Skeletal muscle satellite cell (primary cell): ENCODE measurements around the gene DAP3.
"Not testable (repeated sequence)": the region's sequence is repeated elsewhere in the genome, so short reads cannot be mapped to it uniquely, and the experiment has no call there.

Experiments used
- H3K27me3 ChIP-seq: 2 replicates; pipeline ENCODE4 v1.7.0; 2013; ENCODE audit warnings: low read length; ENCODE audit not compliant: control insufficient read depth, insufficient read depth
- H3K36me3 ChIP-seq: 2 replicates; pipeline ENCODE4 v1.7.0; 2013; ENCODE audit warnings: mild to moderate bottlenecking, control low read depth, low read length; ENCODE audit not compliant: insufficient read depth
- H3K4me1 ChIP-seq: 2 replicates; pipeline ENCODE4 v1.7.0; 2013; ENCODE audit warnings: low read length; ENCODE audit not compliant: control insufficient read depth, insufficient read depth
- H3K4me2 ChIP-seq: 2 replicates; pipeline ENCODE4 v1.7.0; 2013; ENCODE audit warnings: mild to moderate bottlenecking, low read length
- H3K4me3 ChIP-seq: 2 replicates; pipeline ENCODE4 v1.7.0; 2013; ENCODE audit warnings: low read length
- H3K9ac ChIP-seq: 2 replicates; pipeline ENCODE4 v1.7.0; 2013; ENCODE audit warnings: mild to moderate bottlenecking, low read depth, low read length, moderate library complexity
- H3K9me3 ChIP-seq: replicated peaks from 2 replicates; pipeline ENCODE4 v1.7.0; 2013; ENCODE audit warnings: mild to moderate bottlenecking, control low read depth, low read length

The DAP3 gene

DNA sequence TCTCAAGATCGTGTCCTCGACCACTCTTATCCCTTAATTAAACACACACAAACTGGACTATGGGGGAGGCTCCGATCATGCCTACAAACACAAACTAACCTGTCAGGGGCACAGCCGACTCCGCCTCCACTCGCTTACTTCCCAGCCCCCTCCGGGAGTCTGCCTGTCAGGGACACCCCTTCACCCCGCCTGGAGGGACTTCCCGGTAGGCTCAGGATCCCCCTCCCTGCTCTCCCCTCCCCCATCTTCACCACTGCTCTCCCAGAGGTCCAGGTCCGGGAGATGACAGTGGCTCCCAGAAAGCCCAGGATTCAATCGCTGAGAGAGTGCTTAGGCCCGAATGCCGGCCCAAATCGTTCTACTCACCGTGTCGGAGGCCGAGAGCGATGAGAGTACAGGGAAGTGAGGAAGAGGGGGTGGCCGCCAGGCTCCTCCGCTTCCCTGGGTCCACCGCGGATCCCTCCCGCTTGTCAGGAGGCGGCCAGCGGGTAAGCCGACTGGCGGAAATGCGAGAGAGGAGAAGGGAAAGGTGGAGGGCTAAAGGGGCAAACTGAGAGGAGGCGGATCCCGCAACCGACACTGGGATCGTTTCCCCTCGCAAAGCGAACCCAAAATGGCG lies 1.1 kb upstream of the DAP3 start:
- Histone ChIP-seq H3K36me3 (peaks cover 17% of the 10 kb centered on the region), H3K9ac (peak overlapping the region; percentile 100), H3K4me3 (peak overlapping the region; percentile 97), H3K4me2 (peak overlapping the region; percentile 82)
- H3K4me1 ChIP-seq, H3K9me3 ChIP-seq, H3K27me3 ChIP-seq: not testable (repeated sequence)

GRCh38 chr1:155688324-155689080 lies 389 bp upstream of the DAP3 start, which contains the start of gene YY1AP1:
TSS of gene YY1AP1 (minus strand) at chr1:155688774. CDS start at chr1:155680436, 8,338 bp downstream.
- H3K4me1 ChIP-seq, result peaks cover 7% of the 10 kb centered on the region
- H3K4me3 ChIP-seq, result peak within 1 kb of the TSS; percentile 97
- H3K27me3 ChIP-seq, result no peaks in the 10 kb centered on the region
- H3K4me2 ChIP-seq, result peak within 1 kb of the TSS; percentile 82
- H3K9me3 ChIP-seq, result no peaks in the 10 kb centered on the region
- peaks cover 20% of the 10 kb centered on the region for H3K36me3 ChIP-seq
- peak within 1 kb of the TSS; percentile 100 for H3K9ac ChIP-seq

DNA sequence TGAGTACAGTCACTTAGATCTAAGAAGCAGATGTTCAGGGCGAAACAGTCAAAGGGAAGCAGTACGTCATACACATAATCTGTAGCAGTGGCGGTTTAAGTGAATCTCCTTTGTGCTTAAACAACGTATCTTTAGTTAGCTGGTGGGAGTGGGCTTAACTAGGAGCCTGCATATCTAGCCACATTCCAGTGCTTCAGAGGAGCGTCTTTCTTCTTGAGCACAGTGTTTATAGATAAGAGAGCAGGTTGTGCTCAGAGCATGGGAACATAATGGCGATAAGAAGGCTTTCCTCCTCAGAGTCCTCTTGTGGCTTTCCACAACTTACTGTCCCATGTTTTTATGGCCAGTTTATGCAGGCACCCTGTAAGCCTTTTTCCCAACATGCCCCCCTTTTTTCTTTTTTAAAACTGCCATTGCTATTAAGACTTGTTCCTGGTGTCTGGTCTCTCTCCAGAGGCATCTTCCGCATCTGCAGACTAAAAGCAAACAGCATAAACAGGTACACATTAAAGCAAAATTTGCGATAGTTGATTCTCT lies 3.2 kb downstream of the DAP3 start:
- peaks cover 2% of the 10 kb centered on the region for H3K4me1 ChIP-seq
- no peak overlapping the region for H3K4me3 ChIP-seq
- peaks cover 20% of the 10 kb centered on the region for H3K36me3 ChIP-seq

DNA sequence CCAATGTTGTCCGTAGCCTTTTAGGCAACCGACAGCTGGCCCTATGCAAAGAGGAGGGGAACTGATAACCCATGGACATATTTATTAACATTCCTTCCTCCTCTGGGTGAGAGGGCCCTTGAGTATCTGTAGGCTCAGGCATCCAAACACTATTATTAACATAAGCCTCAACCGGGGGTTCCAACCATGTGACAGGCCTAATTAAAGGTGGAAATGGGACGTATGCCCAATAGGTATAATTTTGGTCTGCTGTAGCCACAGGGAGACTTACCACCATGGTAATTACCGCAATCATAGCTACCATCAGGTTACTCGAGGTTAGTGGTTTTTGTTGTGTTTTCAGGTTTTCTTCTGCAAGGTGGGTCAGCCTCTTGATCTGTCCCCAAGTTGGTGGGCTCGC lies 5.3 kb downstream of the DAP3 start:
- Histone ChIP-seq H3K27me3 (no peaks in the 10 kb centered on the region), H3K9me3 (no peaks in the 10 kb centered on the region), H3K9ac (no peak overlapping the region), H3K4me3 (no peak overlapping the region), H3K4me2 (no peak overlapping the region), H3K4me1 (peaks cover 7% of the 10 kb centered on the region), H3K36me3 (peaks cover 20% of the 10 kb centered on the region)

More for the DNA sequence above, 3.2 kb downstream of the DAP3 start:
- Histone ChIP-seq H3K27me3 (no peaks in the 10 kb centered on the region), H3K9me3 (no peaks in the 10 kb centered on the region), H3K4me2 (no peak overlapping the region), H3K9ac (no peak overlapping the region)

DNA sequence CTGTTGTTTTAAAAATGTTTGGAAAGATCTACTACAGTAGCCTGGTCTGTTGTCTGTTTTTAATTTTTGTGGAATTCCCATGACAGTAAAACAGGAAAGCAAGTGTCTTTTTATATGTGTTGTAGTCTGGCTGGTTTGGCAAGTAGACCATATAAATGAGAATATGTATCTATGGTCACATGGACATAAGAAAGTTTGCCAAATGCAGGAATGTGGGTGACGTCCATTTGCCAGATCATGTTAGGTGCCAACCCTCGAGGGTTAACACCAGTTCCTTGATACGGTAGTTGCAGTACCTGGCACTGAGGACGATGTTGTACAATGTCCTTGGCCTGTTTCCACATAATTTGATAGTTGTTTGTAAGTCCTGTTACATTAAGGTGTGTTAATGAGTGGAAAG lies 6.2 kb downstream of the DAP3 start:
- Histone ChIP-seq H3K4me2 (no peak overlapping the region), H3K9me3 (no peaks in the 10 kb centered on the region), H3K4me1 (peaks cover 7% of the 10 kb centered on the region), H3K9ac (no peak overlapping the region), H3K36me3 (peaks cover 20% of the 10 kb centered on the region), H3K4me3 (no peak overlapping the region), H3K27me3 (no peaks in the 10 kb centered on the region)

DNA sequence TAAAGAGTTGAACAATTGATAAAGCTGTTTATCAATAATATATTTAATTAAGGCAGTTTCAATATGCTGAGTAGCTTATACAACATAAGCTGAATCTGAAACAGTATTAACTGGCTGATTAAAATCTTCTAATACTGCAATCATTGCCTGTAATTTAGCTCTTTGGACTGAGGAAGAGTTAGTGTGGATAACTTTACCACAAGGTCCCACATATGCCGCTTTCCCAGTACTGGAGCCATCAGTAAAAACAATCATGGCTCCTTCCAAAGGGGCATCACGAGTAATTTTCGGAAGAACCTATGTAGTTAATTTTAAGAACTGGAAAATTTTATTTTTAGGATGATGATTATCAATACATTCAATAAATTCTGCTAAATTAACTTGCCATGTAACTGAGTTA lies 6.7 kb downstream of the DAP3 start:
- H3K9ac ChIP-seq, result no peak overlapping the region
- no peak overlapping the region for H3K4me2 ChIP-seq
- no peaks in the 10 kb centered on the region for H3K9me3 ChIP-seq
- peaks cover 14% of the 10 kb centered on the region for H3K36me3 ChIP-seq
- no peaks in the 10 kb centered on the region for H3K27me3 ChIP-seq
- peaks cover 5% of the 10 kb centered on the region for H3K4me1 ChIP-seq
- H3K4me3 ChIP-seq, result no peak overlapping the region

GRCh38 chr1:155696524-155696923 lies 7.6 kb downstream of the DAP3 start:
- no peak overlapping the region for H3K9ac ChIP-seq
- no peaks in the 10 kb centered on the region for H3K9me3 ChIP-seq
- no peak overlapping the region for H3K4me3 ChIP-seq
- peaks cover 10% of the 10 kb centered on the region for H3K36me3 ChIP-seq
- no peaks in the 10 kb centered on the region for H3K27me3 ChIP-seq
- H3K4me1 ChIP-seq, result peaks cover 5% of the 10 kb centered on the region
- H3K4me2 ChIP-seq, result no peak overlapping the region

DNA sequence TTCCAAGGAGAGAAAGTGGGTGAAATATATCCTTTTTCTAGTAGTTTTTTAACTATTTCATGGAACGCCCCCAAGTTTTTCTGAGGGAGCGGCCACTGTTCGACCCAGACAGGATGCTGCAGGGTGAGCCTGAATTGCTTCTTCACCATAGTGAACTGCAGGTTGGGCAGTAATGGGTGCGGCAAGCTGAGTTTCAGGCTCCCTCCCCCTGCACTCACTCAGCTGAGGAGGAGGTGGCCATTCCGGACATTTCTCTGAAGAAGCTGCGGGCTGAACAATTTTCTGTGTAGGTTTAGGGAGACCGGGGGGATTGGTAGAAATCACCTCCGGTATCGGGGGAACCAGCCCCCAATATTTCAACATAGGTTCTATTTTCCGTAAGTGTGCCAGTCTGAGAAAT lies 8.2 kb downstream of the DAP3 start:
- Histone ChIP-seq H3K27me3 (no peaks in the 10 kb centered on the region), H3K9ac (no peak overlapping the region), H3K4me2 (no peak overlapping the region), H3K4me3 (no peak overlapping the region), H3K36me3 (peaks cover 5% of the 10 kb centered on the region), H3K4me1 (peaks cover 5% of the 10 kb centered on the region), H3K9me3 (no peaks in the 10 kb centered on the region)

DNA sequence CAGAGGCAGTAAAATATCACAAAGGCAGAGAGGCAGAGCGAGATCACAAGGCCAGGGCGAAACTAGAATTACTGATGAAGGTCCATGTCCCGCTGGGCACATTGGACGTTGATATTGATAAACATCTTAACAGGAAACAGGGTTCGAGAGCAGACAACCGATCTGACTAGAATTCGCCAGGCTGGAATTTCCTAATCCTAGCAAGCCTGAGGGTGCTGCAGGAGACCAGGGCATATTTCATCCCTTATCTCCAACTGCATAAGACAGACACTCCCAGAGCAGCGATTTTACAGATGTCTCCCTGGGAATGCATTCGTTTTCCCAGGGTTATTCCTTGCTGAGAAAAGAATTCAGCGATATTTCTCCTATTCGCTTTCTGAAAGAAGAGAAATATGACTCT lies 8.7 kb downstream of the DAP3 start:
- H3K9ac ChIP-seq, H3K9me3 ChIP-seq, H3K4me2 ChIP-seq, H3K36me3 ChIP-seq, H3K4me1 ChIP-seq, H3K4me3 ChIP-seq, H3K27me3 ChIP-seq: not testable (repeated sequence)

GRCh38 chr1:155698382-155699038 lies 9.6 kb downstream of the DAP3 start:
- H3K4me3 ChIP-seq, result no peak overlapping the region
- H3K36me3 ChIP-seq, result no peaks in the 10 kb centered on the region
- H3K9me3 ChIP-seq, result no peaks in the 10 kb centered on the region
- no peaks in the 10 kb centered on the region for H3K27me3 ChIP-seq
- H3K4me1 ChIP-seq, result peaks cover 5% of the 10 kb centered on the region
- H3K9ac ChIP-seq, result no peak overlapping the region
- peak overlapping the region; percentile 42 for H3K4me2 ChIP-seq

- not testable (repeated sequence) for H3K4me1 ChIP-seq, H3K4me3 ChIP-seq, H3K9me3 ChIP-seq, H3K36me3 ChIP-seq, H3K27me3 ChIP-seq, H3K9ac ChIP-seq, H3K4me2 ChIP-seq
Measured at GRCh38 chr1:155699062-155699461, 10.2 kb downstream of the DAP3 start.
